Ascending aorta (tissue), 2 donors: Measurements from ENCODE around the gene DCST2. TPM values are rescaled to one million over a fixed set of nuclear protein-coding genes. Genes with fewer than 3 reads are reported as not detected.

Experiments
- DNase-seq, 2 donors: peaks; one replicate each; pipeline ENCODE4 v3.0.0-alpha.2; 2019; ENCODE audit warnings: low spot score in 2 of 2
- H3K27ac ChIP-seq, 2 donors: fragments of 200-600 bp; sonication (generic); one replicate each; pipeline ENCODE4 v1.5.1; 2016 to 2017; ENCODE audit warnings: mild to moderate bottlenecking in 1 of 2
- H3K27me3 ChIP-seq: fragments of 200-600 bp; sonication (generic); one replicate; pipeline ENCODE4 v1.5.1; 2017
- H3K36me3 ChIP-seq, 2 donors: fragments of 200-600 bp; sonication (generic); one replicate each; pipeline ENCODE4 v1.5.1; 2016
- H3K4me1 ChIP-seq, 2 donors: fragments of 200-600 bp; sonication (generic); one replicate each; pipeline ENCODE4 v1.5.1; 2016 to 2017; ENCODE audit warnings: mild to moderate bottlenecking in 1 of 2
- H3K4me3 ChIP-seq, 2 donors: fragments of 200-600 bp; sonication (generic); one replicate each; pipeline ENCODE4 v1.5.1; 2016 to 2017; ENCODE audit warnings: mild to moderate bottlenecking in 1 of 2
- H3K9me3 ChIP-seq, 2 donors: fragments of 200-600 bp; sonication (generic); one replicate each; pipeline ENCODE4 v1.5.1; 2016
- intact Hi-C: fragments of 100-400 bp; cut with DNase I; formaldehyde crosslinking; loops from one replicate; pipeline ENCODE4 v1.15.1; 2023
- total RNA-seq: library from RNA; depleted of rRNA; stranded (reverse); fragments of >200 nt; gene quantifications from one replicate; pipeline ENCODE4 v1.1.0, GENCODE V29; 2016
- TF ChIP-seq, protein P1 (sequence below), 3 experiments: fragments of 200-600 bp in 2 of 3; fragments of 450-650 bp in 1 of 3; sonication (generic) in 2 of 3; IDR thresholded peaks; one replicate each; pipeline ENCODE4 v1.5.1; 2016 to 2019; ENCODE audit warnings: antibody characterized with exemption in 3 of 3, mild to moderate bottlenecking in 1 of 3, moderate library complexity in 1 of 3

DCST2 gene
- total RNA-seq, 1 donor from 2014 or later, result 0.64 TPM

DNA sequence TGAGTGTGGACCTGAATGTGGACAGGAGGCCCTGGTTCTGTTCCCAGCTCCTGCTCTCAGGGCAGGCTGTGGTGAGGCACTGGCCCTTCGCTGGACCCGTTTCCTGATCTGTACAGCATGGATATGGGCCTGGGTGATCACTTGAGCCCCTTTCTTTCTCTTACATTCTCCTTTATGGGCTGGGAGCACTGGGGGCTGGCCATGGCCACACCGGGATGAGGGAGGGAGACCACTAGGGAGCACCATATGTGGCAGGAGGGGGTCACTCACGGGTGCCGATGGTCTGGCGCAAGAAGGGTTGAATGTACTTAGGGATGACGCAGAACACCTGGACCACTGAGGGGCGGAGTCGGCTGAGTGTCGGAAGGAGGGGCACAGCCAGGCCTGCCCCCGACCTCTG, 2.7 kb downstream of the DCST2 start:
- Histone ChIP-seq H3K9me3 (no peaks in the 10 kb centered on the region), H3K4me1 (no peaks in the 10 kb centered on the region), H3K36me3 (no peaks in the 10 kb centered on the region), H3K4me3 (no peak overlapping the region), H3K27me3 (no peaks in the 10 kb centered on the region), H3K27ac (no peak overlapping the region)
- intact Hi-C loops, result no loop called here
- TF ChIP-seq, protein P1, sequence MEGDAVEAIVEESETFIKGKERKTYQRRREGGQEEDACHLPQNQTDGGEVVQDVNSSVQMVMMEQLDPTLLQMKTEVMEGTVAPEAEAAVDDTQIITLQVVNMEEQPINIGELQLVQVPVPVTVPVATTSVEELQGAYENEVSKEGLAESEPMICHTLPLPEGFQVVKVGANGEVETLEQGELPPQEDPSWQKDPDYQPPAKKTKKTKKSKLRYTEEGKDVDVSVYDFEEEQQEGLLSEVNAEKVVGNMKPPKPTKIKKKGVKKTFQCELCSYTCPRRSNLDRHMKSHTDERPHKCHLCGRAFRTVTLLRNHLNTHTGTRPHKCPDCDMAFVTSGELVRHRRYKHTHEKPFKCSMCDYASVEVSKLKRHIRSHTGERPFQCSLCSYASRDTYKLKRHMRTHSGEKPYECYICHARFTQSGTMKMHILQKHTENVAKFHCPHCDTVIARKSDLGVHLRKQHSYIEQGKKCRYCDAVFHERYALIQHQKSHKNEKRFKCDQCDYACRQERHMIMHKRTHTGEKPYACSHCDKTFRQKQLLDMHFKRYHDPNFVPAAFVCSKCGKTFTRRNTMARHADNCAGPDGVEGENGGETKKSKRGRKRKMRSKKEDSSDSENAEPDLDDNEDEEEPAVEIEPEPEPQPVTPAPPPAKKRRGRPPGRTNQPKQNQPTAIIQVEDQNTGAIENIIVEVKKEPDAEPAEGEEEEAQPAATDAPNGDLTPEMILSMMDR (IDR thresholded peaks at IDR 0.05), result no peak
- no peak for DNase-seq

DNA sequence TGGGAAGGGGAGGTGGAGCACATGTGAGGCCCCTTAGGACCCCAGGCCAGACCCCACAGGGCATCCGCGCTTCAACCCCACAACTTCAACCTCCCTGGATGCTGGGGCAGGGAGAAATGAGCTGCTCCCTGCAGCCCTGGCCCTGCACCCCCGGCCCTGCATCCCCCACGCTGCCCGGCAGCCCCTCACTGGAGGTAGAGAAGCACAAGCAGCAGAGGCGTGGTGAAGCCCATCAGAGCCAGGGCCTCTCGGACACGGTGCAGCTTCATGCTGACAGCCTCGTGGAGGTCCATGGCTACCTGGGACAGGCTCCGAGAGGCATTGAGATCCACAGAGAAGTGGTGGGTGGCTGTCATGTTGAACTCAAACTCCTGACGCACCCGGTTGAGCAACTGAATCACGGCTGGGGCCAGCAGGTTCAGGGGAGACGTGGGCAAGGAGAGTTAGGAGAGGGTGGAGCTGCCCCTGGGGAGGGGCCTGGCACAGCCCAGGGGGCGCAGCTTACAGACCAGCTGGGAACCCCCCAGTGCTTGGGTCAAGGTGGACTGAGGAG, 3.3 kb downstream of the DCST2 start:
- Histone ChIP-seq H3K27ac (no peak overlapping the region), H3K4me1 (no peaks in the 10 kb centered on the region), H3K27me3 (no peaks in the 10 kb centered on the region), H3K9me3 (no peaks in the 10 kb centered on the region), H3K4me3 (no peak overlapping the region), H3K36me3 (no peaks in the 10 kb centered on the region)
- intact Hi-C loops, result no loop called here
- no peak for DNase-seq
- TF ChIP-seq, protein P1 (IDR thresholded peaks at IDR 0.05), result no peak

DNA sequence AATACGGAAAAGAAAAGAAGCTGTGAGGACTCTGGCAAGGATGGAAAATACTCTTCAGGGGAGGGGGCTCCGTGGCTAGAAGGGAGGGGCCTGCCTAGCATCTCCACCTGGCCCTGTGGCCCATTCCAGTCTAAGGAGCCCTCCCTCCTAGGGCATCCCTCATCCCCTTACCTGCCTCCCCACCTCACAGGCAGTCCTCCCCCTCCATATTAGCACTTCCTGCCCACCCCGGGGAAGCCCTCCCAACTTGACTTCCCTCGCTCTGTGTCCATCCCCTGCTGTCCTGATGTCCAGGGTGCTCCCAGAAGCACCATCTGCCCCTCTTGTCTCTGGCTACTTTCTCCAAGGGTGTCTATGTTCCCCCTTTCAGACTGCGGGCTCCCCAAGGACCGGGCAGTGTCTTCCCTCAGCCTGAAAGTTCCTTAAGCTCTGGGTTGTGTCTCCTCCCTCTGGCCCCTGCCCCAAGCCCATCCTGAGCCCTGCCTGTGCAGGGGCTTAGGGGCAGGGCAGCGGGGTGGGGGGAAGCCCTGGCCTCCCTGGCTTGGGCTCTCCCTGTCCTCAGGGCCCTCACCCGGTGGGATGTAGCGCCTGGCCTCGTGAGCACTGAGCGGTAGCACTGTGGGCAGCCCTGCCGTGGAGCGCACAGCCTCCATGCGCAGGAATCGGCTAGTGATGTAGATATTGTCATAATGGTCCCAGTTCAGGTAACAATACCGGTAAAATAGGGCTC, 3.9 kb downstream of the DCST2 start:
- H3K27ac ChIP-seq, result no peak overlapping the region
- no peaks in the 10 kb centered on the region for H3K4me1 ChIP-seq
- intact Hi-C loops, result no loop called here
- no peaks in the 10 kb centered on the region for H3K27me3 ChIP-seq
- no peak for DNase-seq
- no peaks in the 10 kb centered on the region for H3K36me3 ChIP-seq
- no peak overlapping the region for H3K4me3 ChIP-seq
- no peaks in the 10 kb centered on the region for H3K9me3 ChIP-seq
- TF ChIP-seq, protein P1 (IDR thresholded peaks at IDR 0.05), result no peak

DNA sequence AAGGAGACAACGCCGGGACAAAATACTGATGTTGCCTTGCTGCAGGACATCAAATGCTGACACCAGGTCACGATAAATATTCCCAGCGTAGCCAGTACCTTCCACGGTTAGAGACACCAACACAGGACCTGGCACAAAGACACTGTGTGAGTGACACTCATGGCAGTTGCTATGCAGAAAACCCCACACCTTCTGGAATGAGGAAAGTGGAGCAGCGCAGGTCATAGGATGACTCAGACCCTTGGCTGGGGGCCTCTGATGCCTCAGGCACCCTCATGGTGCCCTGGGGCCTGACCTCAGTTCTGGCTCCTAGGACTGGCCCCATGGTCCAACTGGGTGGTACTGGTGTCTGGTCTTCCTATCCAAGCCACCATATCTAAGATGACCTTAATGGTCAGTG, 7.0 kb downstream of the DCST2 start:
- TF ChIP-seq, protein P1 (IDR thresholded peaks at IDR 0.05), result no peak

DNA sequence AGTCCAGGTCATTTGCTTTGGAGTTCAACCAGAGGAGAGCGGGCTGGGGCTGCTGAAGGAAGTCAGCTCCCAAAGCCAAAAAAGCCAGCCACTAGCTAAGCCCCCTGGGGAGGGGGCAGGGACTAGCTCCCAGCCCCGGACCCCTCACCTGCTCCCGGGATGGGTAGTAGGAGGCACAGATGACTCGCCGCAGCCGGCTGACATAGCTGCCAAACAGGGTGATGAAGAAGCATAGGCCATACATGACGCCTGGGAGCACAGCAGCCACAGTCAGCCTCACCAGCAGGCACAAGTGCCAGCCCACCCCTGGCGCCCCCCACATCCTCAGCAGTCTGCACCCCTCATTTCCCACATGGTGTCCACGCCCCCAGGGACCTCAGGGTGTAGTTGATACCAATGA, 7.4 kb downstream of the DCST2 start:
- H3K36me3 ChIP-seq, result no peaks in the 10 kb centered on the region
- no peak overlapping the region for H3K4me3 ChIP-seq
- intact Hi-C loops, result no loop called here
- H3K27ac ChIP-seq, result no peak overlapping the region
- H3K27me3 ChIP-seq, result no peaks in the 10 kb centered on the region
- DNase-seq, result no peak
- TF ChIP-seq, protein P1 (IDR thresholded peaks at IDR 0.05), result no peak
- no peaks in the 10 kb centered on the region for H3K4me1 ChIP-seq
- H3K9me3 ChIP-seq, result no peaks in the 10 kb centered on the region

More for the DNA sequence above, 7.0 kb downstream of the DCST2 start:
- intact Hi-C loops, result no loop called here
- Histone ChIP-seq H3K27me3 (no peaks in the 10 kb centered on the region), H3K27ac (no peak overlapping the region), H3K4me3 (no peak overlapping the region), H3K36me3 (no peaks in the 10 kb centered on the region), H3K9me3 (no peaks in the 10 kb centered on the region), H3K4me1 (no peaks in the 10 kb centered on the region)
- DNase-seq, result no peak
